OCI-LY3 (cell line): ENCODE measurements around the gene REL.

Source experiments
- CTCF ChIP-seq: fragments of 200-600, 300-600 bp; sonication (generic); IDR thresholded peaks from 2 replicates; pipeline ENCODE4 v1.5.1; 2014; ENCODE audit warnings: antibody characterized with exemption, low read length, low read depth
- EZH2phosphoT487 ChIP-seq: fragments of 200-600 bp; shearing (Covaris generic); IDR thresholded peaks from 2 replicates; pipeline ENCODE4 v1.6.1; 2018; ENCODE audit warnings: antibody characterized with exemption, mixed run types, low read depth

DNA sequence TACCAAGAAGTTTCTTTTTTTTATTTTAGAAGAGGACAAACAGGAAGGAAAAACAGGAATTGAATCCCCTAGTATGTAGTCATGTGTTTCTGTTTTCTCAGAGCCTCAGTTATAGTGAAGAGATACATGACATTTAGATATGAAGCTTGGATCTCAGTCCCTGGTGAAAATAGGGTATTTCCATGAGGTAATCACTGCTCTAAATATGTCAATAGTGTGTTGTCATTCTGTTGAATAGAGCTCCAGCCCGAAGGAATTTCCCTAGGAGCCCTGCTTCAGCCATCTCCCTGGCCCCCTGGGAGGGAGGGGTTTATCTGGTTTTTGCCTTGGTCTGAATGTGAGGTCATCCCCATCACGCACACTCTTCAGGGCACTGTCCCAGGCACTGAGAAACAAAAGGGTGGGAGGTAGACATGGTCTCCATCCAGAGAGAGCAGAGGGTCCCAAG, 47.1 kb upstream of the REL start:
- no peak for TF ChIP-seq CTCF
- no peak for TF ChIP-seq EZH2phosphoT487
